ENCODE measurements around the gene AADAC.

DNA sequence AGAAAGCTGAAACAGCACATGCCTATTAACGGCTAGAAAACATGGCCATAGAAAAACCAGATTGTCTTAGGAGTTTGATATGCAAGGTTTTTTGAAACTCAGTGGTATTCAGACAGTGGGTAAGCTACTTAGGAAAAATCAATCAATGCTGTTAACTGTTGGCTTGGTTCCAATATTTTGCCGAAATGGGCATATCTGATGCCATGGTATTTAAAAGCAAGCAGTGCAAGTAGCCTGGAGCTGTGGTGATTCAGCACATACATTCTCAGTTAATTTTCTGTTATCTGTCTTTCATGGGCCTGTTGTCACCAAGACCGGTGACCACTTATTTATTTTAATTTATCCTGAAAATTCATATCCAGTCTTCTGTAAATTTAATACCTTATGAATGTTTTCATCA lies 42.2 kb downstream of the AADAC start:
- TF ChIP-seq SIN3A (IDR thresholded peaks at IDR 0.05; ENCODE audit: borderline replicate concordance, insufficient read depth, low read length) = no peak
- TF ChIP-seq FOXP2 (optimal IDR thresholded peaks at IDR 0.05; ENCODE audit: borderline replicate concordance, extremely low read depth, extremely low read length, insufficient read depth) = no peak
- no peak for TF ChIP-seq TAF1 (IDR thresholded peaks at IDR 0.05; ENCODE audit: borderline replicate concordance, insufficient read depth, low read length)
- TF ChIP-seq POLR2AphosphoS5 (IDR thresholded peaks at IDR 0.05; ENCODE audit: low read depth, low read length) = no peak
